Measurements from ENCODE around the gene MALRD1. TPM values are rescaled to one million over a fixed set of nuclear protein-coding genes. Genes with fewer than 3 reads are reported as not detected.
A peak's percentile ranks its signal among the peaks of the same experiment; 100 is the strongest.

The MALRD1 gene
- total and polyA plus RNA-seq, 2 donors (not counting 1 experiment from before 2014, with no cell fraction given) = 0.62 to 1.7 TPM

- no peaks in the 10 kb centered on the region for H3K27me3 ChIP-seq (ENCODE audit: control insufficient read depth, insufficient read depth, low read length)
- H3K4me1 ChIP-seq (ENCODE audit: control insufficient read depth, extremely low read depth, insufficient read depth, low read length) = no peaks in the 10 kb centered on the region
- H3K27ac ChIP-seq (ENCODE audit: insufficient read depth, low read length) = no peak overlapping the region
- H3K9me3 ChIP-seq (ENCODE audit: control insufficient read depth, insufficient read depth, low read depth, low read length) = no peaks in the 10 kb centered on the region
- H3K79me2 ChIP-seq (ENCODE audit: control insufficient read depth, insufficient read depth, low read length) = no peaks in the 10 kb centered on the region
- H4K20me1 ChIP-seq (ENCODE audit: control insufficient read depth, extremely low read depth, insufficient read depth, low read length) = no peaks in the 10 kb centered on the region
- DNase-seq (ENCODE audit: low read depth in 2 of 2) = no peak
- TF ChIP-seq CTCF (conservative IDR thresholded peaks at IDR 0.05 in 1 of 2, IDR thresholded peaks at IDR 0.05 in 1 of 2; ENCODE audit: low read depth in 1 of 2, low read length in 2 of 2) (no peak), EZH2 (IDR thresholded peaks at IDR 0.05; ENCODE audit: low read length, missing control alignments) (no peak)
- H2AFZ ChIP-seq (ENCODE audit: low read length) = no peak overlapping the region
- H3K36me3 ChIP-seq (ENCODE audit: control insufficient read depth, insufficient read depth, low read length) = no peaks in the 10 kb centered on the region
- H3K9ac ChIP-seq (ENCODE audit: insufficient read depth, low read length) = no peak overlapping the region
- H3K4me3 ChIP-seq (replicated peaks in 1 of 4; ENCODE audit: control extremely low read depth in 1 of 4, insufficient read depth in 1 of 4, low read depth in 3 of 4, low read length in 4 of 4) = no peak overlapping the region
- H3K4me2 ChIP-seq (ENCODE audit: extremely low read depth, insufficient read depth, low read length) = no peak overlapping the region
Measured at GRCh38 chr10:19616966-19617365, 568.4 kb downstream of the MALRD1 start.

GRCh38 chr10:19620811-19621210 is 572.2 kb downstream of the MALRD1 start:
- no peak overlapping the region for H3K4me2 ChIP-seq (ENCODE audit: extremely low read depth, insufficient read depth, low read length)
- H3K27ac ChIP-seq (ENCODE audit: insufficient read depth, low read length) = no peak overlapping the region
- no peak overlapping the region for H3K9ac ChIP-seq (ENCODE audit: insufficient read depth, low read length)
- H3K4me1 ChIP-seq (ENCODE audit: control insufficient read depth, extremely low read depth, insufficient read depth, low read length) = no peaks in the 10 kb centered on the region
- TF ChIP-seq EZH2 (IDR thresholded peaks at IDR 0.05; ENCODE audit: low read length, missing control alignments) (no peak), CTCF (conservative IDR thresholded peaks at IDR 0.05 in 1 of 2, IDR thresholded peaks at IDR 0.05 in 1 of 2; ENCODE audit: low read depth in 1 of 2, low read length in 2 of 2) (no peak)
- no peaks in the 10 kb centered on the region for H4K20me1 ChIP-seq (ENCODE audit: control insufficient read depth, extremely low read depth, insufficient read depth, low read length)
- H3K4me3 ChIP-seq (replicated peaks in 1 of 4; ENCODE audit: control extremely low read depth in 1 of 4, insufficient read depth in 1 of 4, low read depth in 3 of 4, low read length in 4 of 4) = no peak overlapping the region
- H2AFZ ChIP-seq (ENCODE audit: low read length) = no peak overlapping the region
- peak; percentile 6 to 46 for DNase-seq (ENCODE audit: low read depth in 2 of 2)
- no peaks in the 10 kb centered on the region for H3K79me2 ChIP-seq (ENCODE audit: control insufficient read depth, insufficient read depth, low read length)
- no peaks in the 10 kb centered on the region for H3K27me3 ChIP-seq (ENCODE audit: control insufficient read depth, insufficient read depth, low read length)
- H3K9me3 ChIP-seq (ENCODE audit: control insufficient read depth, insufficient read depth, low read depth, low read length) = no peaks in the 10 kb centered on the region
- H3K36me3 ChIP-seq (ENCODE audit: control insufficient read depth, insufficient read depth, low read length) = no peaks in the 10 kb centered on the region

DNA sequence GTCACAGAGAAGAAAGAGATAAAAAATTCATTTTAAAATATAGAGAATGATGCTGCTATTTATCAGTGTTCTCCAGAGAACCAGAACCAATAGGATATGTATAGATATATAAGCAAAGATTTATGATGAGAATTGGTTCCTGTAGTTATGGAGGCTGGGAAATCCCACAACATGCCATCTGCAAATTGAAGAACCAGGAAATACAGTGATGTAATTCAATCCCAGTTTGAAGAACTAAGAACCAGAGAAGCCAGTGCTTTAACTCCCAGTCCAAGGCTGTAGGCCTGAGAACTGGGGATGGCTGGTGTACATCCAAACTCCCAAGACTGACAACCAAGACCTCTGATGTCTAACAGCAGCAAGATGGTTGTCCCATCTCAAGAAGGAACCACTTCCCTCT is 574.7 kb downstream of the MALRD1 start:
- no peak for DNase-seq (ENCODE audit: low read depth in 2 of 2)
- Histone ChIP-seq H3K4me2 (ENCODE audit: extremely low read depth, insufficient read depth, low read length) (no peak overlapping the region), H2AFZ (ENCODE audit: low read length) (no peak overlapping the region), H3K27me3 (ENCODE audit: control insufficient read depth, insufficient read depth, low read length) (no peaks in the 10 kb centered on the region), H3K9ac (ENCODE audit: insufficient read depth, low read length) (no peak overlapping the region), H3K36me3 (ENCODE audit: control insufficient read depth, insufficient read depth, low read length) (no peaks in the 10 kb centered on the region), H3K4me3 (replicated peaks in 1 of 4; ENCODE audit: control extremely low read depth in 1 of 4, insufficient read depth in 1 of 4, low read depth in 3 of 4, low read length in 4 of 4) (no peak overlapping the region), H3K4me1 (ENCODE audit: control insufficient read depth, extremely low read depth, insufficient read depth, low read length) (no peaks in the 10 kb centered on the region), H3K79me2 (ENCODE audit: control insufficient read depth, insufficient read depth, low read length) (no peaks in the 10 kb centered on the region), H3K9me3 (ENCODE audit: control insufficient read depth, insufficient read depth, low read depth, low read length) (no peaks in the 10 kb centered on the region), H3K27ac (ENCODE audit: insufficient read depth, low read length) (no peak overlapping the region), H4K20me1 (ENCODE audit: control insufficient read depth, extremely low read depth, insufficient read depth, low read length) (no peaks in the 10 kb centered on the region)
- TF ChIP-seq EZH2 (IDR thresholded peaks at IDR 0.05; ENCODE audit: low read length, missing control alignments) (no peak), CTCF (conservative IDR thresholded peaks at IDR 0.05 in 1 of 2, IDR thresholded peaks at IDR 0.05 in 1 of 2; ENCODE audit: low read depth in 1 of 2, low read length in 2 of 2) (no peak)

Data from fibroblast of lung (primary cell).